SK-N-MC (cell line): ENCODE measurements around the gene LSR.

ENCODE experiments used
- EZH2 ChIP-seq: fragments of 200-600 bp; sonication (generic); IDR thresholded peaks from one replicate; pipeline ENCODE4 v1.6.1; 2017; ENCODE audit warnings: antibody characterized with exemption
- FOXP2 ChIP-seq: optimal IDR thresholded peaks from 2 replicates; pipeline ENCODE3; 2011; ENCODE audit warnings: mild to moderate bottlenecking, moderate library complexity; ENCODE audit not compliant: insufficient read depth; ENCODE audit errors: extremely low read length, control extremely low read depth
- POLR2AphosphoS5 ChIP-seq: IDR thresholded peaks from 2 replicates; pipeline ENCODE4 v1.6.1; 2012; ENCODE audit warnings: mild to moderate bottlenecking, low read depth, low read length, borderline replicate concordance

DNA sequence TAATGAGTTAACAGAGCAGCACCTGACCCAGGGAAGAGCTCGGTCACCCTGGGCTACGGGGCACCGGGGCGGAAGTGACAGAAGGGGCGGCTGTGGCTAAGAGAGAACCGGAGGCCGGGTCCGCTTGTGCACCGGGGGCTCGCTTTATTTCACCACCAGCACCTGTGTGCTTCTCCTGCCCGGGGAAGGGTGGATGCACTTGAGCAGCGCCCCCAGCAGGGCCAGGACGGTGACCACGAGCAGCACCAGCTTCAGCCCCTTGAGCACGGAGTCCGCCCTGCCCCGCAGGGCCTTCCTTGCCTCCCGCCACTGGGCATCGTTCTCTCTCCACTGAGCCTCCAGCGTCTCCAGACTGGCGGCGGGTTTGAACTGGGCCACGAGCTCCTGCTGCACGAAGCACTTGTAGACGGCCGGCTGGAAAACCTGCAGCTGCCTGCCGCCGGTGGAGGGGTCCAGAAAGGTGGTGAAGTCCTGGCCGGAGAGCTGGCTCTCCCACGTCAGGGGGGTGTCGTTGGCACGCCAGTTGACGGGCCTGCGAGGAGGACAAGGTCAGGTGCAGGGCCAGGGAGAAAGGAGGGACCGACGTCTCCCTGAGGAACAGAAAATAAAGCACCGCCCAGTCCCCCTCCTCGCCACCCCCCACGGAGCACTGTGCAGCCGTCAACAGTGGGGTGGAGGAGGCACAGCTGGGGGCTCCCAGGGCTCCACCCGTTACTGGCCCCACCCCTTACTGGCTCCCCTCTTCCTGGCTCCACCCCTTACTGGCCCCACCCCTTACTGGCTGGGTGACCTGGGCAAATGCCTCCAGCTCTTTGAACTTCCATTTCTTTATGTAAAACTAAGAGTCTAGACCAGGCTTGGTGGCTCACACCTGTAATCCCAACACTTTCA is 23.9 kb upstream of the LSR start:
- TF ChIP-seq FOXP2 (no peak), EZH2 (no peak), POLR2AphosphoS5 (no peak)
